T-cell (primary cell): ENCODE measurements around the gene ZNG1A. TPM values are rescaled to one million over a fixed set of nuclear protein-coding genes. Genes with fewer than 3 reads are reported as not detected.
"Not testable (repeated sequence)": the region's sequence is repeated elsewhere in the genome, so short reads cannot be mapped to it uniquely, and the experiment has no call there.

Experiments
- ATAC-seq, 4 experiments: fragments of 200-7000 bp in 3 of 4; fragments of 150-1000 bp in 1 of 4; cut with Tn5 transposase; replicated peaks in 1 of 4; 1 replicate in 3 of 4; 2 replicates in 1 of 4; pipeline ENCODE4 v1.10.0; 2021; ENCODE audit warnings: moderate library complexity in 3 of 4, mild to moderate bottlenecking in 2 of 4, moderate number of reproducible peaks in 1 of 4
- CTCF ChIA-PET, 2 donors: fragments of 300-600 bp; sonication (Branson Sonifier 250); formaldehyde crosslinking; loops; one replicate each; lab custom pipeline; 2022; ENCODE audit warnings: antibody characterized with exemption in 2 of 2; lab: Charles Lee
- POLR2A ChIA-PET, 2 donors: fragments of 300-600 bp; sonication (Branson Sonifier 250); formaldehyde crosslinking; loops; one replicate each; lab custom pipeline; 2022; ENCODE audit warnings: antibody characterized with exemption in 2 of 2; lab: Charles Lee
- DNase-seq, 35 experiments: peaks; one replicate each; pipeline versions ENCODE4 v3.0.0 to v3.0.0-alpha.2; 2013 to 2023
- H3K27ac ChIP-seq: one replicate; pipeline ENCODE4 v1.5.1; 2013; ENCODE audit warnings: low read length
- H3K27me3 ChIP-seq, 2 experiments: replicated peaks in 1 of 2; 1 replicate in 1 of 2; 2 replicates in 1 of 2; pipeline versions ENCODE4 v1.6.1 to v1.7.0; 2013; ENCODE audit warnings: low read length in 1 of 2, mixed read lengths in 1 of 2; ENCODE audit not compliant: control insufficient read depth in 2 of 2, insufficient read depth in 2 of 2; ENCODE audit errors: extremely low read depth in 1 of 2
- H3K36me3 ChIP-seq, 2 donors: 1 replicate in 1 of 2; 2 replicates in 1 of 2; pipeline versions ENCODE4 v1.6.1 to v1.7.0; 2013; ENCODE audit warnings: low read length in 1 of 2; ENCODE audit not compliant: control insufficient read depth in 2 of 2, insufficient read depth in 1 of 2; ENCODE audit errors: extremely low read depth in 1 of 2
- H3K4me1 ChIP-seq, 2 experiments: 1 replicate in 1 of 2; 2 replicates in 1 of 2; pipeline versions ENCODE4 v1.6.1 to v1.7.0; 2013; ENCODE audit warnings: low read length in 2 of 2, mixed read lengths in 1 of 2; ENCODE audit not compliant: insufficient read depth in 2 of 2, control insufficient read depth in 1 of 2; ENCODE audit errors: extremely low read depth in 1 of 2
- H3K4me3 ChIP-seq, 2 donors: 1 replicate in 1 of 2; 2 replicates in 1 of 2; pipeline versions ENCODE4 v1.5.1 to v1.7.0; 2013; ENCODE audit warnings: mild to moderate bottlenecking in 2 of 2, low read length in 1 of 2, moderate library complexity in 1 of 2; ENCODE audit not compliant: control insufficient read depth in 1 of 2; ENCODE audit errors: extremely low read depth in 1 of 2
- H3K9me3 ChIP-seq: 2 replicates; pipeline ENCODE4 v1.7.0; 2013
- H3K27ac Mint-ChIP-seq, 2 donors: one replicate each; pipeline ENCODE4 v1.8.0; 2020 to 2021; ENCODE audit warnings: mild to moderate bottlenecking in 2 of 2, mixed read lengths in 2 of 2
- H3K27me3 Mint-ChIP-seq, 2 donors: one replicate each; pipeline ENCODE4 v1.8.0; 2021 to 2022; ENCODE audit warnings: mixed read lengths in 2 of 2
- H3K36me3 Mint-ChIP-seq: one replicate; pipeline ENCODE4 v1.8.0; 2021; ENCODE audit warnings: mixed read lengths
- H3K4me1 Mint-ChIP-seq, 3 donors: one replicate each; pipeline ENCODE4 v1.8.0; 2020 to 2022; ENCODE audit warnings: mixed read lengths in 3 of 3, mild to moderate bottlenecking in 1 of 3
- H3K4me3 Mint-ChIP-seq, 3 donors: one replicate each; pipeline ENCODE4 v1.8.0; 2020 to 2022; ENCODE audit warnings: mild to moderate bottlenecking in 3 of 3, mixed read lengths in 3 of 3, moderate library complexity in 3 of 3
- H3K9me3 Mint-ChIP-seq, 3 donors: one replicate each; pipeline ENCODE4 v1.8.0; 2020 to 2022; ENCODE audit warnings: mixed read lengths in 3 of 3
- WGBS: methylation state at CpG from one replicate; pipeline ENCODE4 v1.1.5; 2013; ENCODE audit warnings: missing lambda C conversion rate; ENCODE audit not compliant: insufficient coverage; 5-methylcytosine and 5-hydroxymethylcytosine counted together
- total RNA-seq, 35 experiments: library from RNA in 6 of 35; stranded (reverse) in 6 of 35; fragments of 120-200 nt in 1 of 35; gene quantifications; one replicate each; pipeline versions ENCODE4 v1.2.1 to v1.2.4 and lab custom pipeline; 2013 to 2026

The ZNG1A gene
- total RNA-seq, 5 donors from 2014 or later (not counting 1 experiment from before 2014, with no cell fraction given) = 21.2 to 31.2 (median 22.3) TPM

- whole genome bisulfite sequencing = no CpG with 5 or more reads among the region's 5 CpGs
- H3K4me1 ChIP-seq, DNase-seq, H3K27me3 ChIP-seq, H3K27ac Mint-ChIP-seq, H3K4me1 Mint-ChIP-seq, CTCF ChIA-PET, H3K36me3 ChIP-seq, H3K36me3 Mint-ChIP-seq, H3K27ac ChIP-seq, H3K27me3 Mint-ChIP-seq, H3K4me3 Mint-ChIP-seq, H3K4me3 ChIP-seq, H3K9me3 Mint-ChIP-seq, POLR2A ChIA-PET, H3K9me3 ChIP-seq, ATAC-seq: not testable (repeated sequence)
These were observed 84.9 kb downstream of the ZNG1A start for GRCh38 chr9:93909-94308.

DNA sequence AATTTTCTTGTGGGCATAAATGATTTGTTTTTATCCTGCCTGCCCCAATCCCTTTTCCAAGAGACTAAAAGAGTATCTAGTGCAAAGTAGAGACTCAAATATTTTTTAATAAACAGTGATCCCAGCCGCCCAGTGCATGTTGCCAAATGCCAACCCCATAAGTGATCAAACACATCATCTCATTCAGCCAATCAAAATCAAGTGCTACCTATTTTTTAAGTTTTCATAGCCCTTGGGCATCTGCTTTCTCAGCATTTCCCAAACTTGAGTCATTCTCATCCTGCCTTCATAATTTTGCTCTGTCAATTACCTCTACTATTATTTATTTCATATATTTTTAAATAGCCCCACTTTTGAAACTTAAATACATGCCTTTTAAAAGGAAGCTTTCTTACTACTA, 88.0 kb downstream of the ZNG1A start:
- H3K27ac Mint-ChIP-seq, H3K9me3 ChIP-seq, H3K4me3 ChIP-seq, ATAC-seq, H3K36me3 Mint-ChIP-seq, H3K9me3 Mint-ChIP-seq, CTCF ChIA-PET, DNase-seq, H3K36me3 ChIP-seq, H3K4me1 ChIP-seq, H3K4me3 Mint-ChIP-seq, H3K27me3 Mint-ChIP-seq, H3K4me1 Mint-ChIP-seq, H3K27ac ChIP-seq, H3K27me3 ChIP-seq, POLR2A ChIA-PET: not testable (repeated sequence)
- no CpG with 5 or more reads among the region's 1 CpG for WGBS

DNA sequence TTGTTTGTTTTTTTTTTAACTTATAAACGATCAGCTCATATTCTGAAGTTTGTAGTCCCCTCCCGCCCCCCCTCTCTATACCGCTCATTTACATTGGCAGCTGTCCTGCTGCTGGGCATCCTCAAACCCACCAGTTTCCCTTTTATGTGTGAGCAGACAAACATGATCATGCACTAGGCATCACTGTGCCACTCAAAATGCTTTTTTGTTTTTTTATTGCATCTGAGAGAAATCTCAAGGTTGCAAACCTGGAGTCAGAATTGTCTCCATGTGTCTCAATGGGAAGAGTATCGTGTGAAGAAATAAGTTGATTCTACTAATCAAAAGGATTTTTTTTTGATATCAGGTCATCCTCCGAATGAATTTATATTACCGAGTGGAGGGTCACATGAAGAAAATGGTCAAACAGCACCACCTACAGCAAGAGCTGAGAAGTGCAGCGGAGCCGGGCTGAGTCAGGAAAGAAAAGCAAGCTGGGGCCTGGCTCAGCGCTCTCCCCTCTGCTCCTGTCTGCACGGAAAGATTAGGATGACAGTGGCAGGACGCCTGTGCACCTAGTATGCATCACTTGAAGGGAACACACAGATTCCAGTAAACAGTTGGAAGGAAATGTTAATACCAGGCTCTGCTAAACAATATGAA, 90.3 kb downstream of the ZNG1A start:
- H3K27ac Mint-ChIP-seq, H3K27me3 ChIP-seq, DNase-seq, H3K4me3 ChIP-seq, CTCF ChIA-PET, H3K9me3 ChIP-seq, H3K36me3 ChIP-seq, H3K4me1 Mint-ChIP-seq, H3K9me3 Mint-ChIP-seq, H3K4me1 ChIP-seq, H3K4me3 Mint-ChIP-seq, H3K36me3 Mint-ChIP-seq, POLR2A ChIA-PET, H3K27ac ChIP-seq, H3K27me3 Mint-ChIP-seq: not testable (repeated sequence)
- WGBS = no CpG with 5 or more reads among the region's 11 CpGs
- peak; percentile 80 to 84 (median 80) for ATAC-seq

GRCh38 chr9:87860-88259, 91.0 kb downstream of the ZNG1A start:
- ATAC-seq, H3K27ac Mint-ChIP-seq, H3K4me1 ChIP-seq, H3K9me3 ChIP-seq, CTCF ChIA-PET, H3K27ac ChIP-seq, H3K27me3 ChIP-seq, POLR2A ChIA-PET, H3K4me1 Mint-ChIP-seq, H3K4me3 Mint-ChIP-seq, H3K36me3 ChIP-seq, H3K27me3 Mint-ChIP-seq, H3K4me3 ChIP-seq, H3K9me3 Mint-ChIP-seq, H3K36me3 Mint-ChIP-seq, DNase-seq: not testable (repeated sequence)
- WGBS = no CpG with 5 or more reads among the region's 6 CpGs

DNA sequence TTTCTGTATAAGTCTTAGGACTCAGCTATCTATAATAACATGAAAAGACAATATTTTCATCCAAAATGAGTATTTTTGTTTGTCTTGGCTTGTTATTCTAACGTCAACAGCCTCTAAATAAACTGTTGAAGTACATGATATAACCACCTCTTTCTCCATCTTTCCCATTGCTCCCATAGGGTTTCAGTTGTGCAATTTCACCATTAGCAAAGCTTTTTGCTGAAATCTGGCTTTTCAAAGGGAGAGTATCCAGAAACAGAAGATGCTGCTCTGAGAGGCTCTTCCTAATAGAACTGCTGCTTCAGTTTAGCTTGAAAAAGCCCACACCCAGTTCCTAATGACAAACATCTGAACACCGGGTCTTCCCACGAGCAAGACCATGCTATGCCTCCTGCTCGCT, 91.8 kb downstream of the ZNG1A start:
- H3K27me3 ChIP-seq, H3K36me3 ChIP-seq, H3K4me1 Mint-ChIP-seq, H3K27ac ChIP-seq, CTCF ChIA-PET, POLR2A ChIA-PET, H3K27ac Mint-ChIP-seq, H3K4me1 ChIP-seq, H3K9me3 Mint-ChIP-seq, H3K27me3 Mint-ChIP-seq, H3K36me3 Mint-ChIP-seq, H3K4me3 Mint-ChIP-seq, ATAC-seq, DNase-seq, H3K4me3 ChIP-seq, H3K9me3 ChIP-seq: not testable (repeated sequence)
- WGBS = no CpG with 5 or more reads among the region's 4 CpGs

DNA sequence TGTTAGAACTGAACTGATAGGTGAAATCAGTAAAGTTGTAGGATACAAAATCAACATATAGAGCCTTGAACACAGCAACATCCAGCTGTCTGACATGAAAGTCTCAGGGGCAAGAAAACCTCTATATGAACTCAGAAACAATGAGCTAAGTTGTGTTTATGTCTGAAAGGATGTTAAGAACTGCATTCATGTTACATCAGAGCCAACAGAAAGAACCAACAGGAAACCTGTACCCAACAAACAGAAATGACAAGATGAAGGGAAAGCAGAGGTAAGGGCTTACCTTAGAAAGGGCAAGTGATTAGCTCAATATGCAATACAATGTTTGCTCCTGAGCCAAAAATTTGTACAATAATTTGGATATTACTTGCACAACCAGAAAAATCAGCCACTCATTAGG, 92.2 kb downstream of the ZNG1A start:
- ATAC-seq = peak in 2 of 4 experiments; percentile 46 to 73
- POLR2A ChIA-PET, H3K4me1 ChIP-seq: not testable (repeated sequence)

More for the DNA sequence above, 92.2 kb downstream of the ZNG1A start:
- H3K36me3 Mint-ChIP-seq, H3K9me3 Mint-ChIP-seq, H3K4me3 Mint-ChIP-seq, H3K4me1 Mint-ChIP-seq, CTCF ChIA-PET, H3K36me3 ChIP-seq, H3K27ac Mint-ChIP-seq, DNase-seq, H3K4me3 ChIP-seq, H3K9me3 ChIP-seq, H3K27ac ChIP-seq, H3K27me3 ChIP-seq, H3K27me3 Mint-ChIP-seq: not testable (repeated sequence)
